Natural killer cell (primary cell): Measurements from ENCODE around the gene IPPK. TPM values are rescaled to one million over a fixed set of nuclear protein-coding genes. Genes with fewer than 3 reads are reported as not detected.

Experiments
- ATAC-seq, 3 donors: fragments of 150-1000 bp in 2 of 3; fragments of 200-7000 bp in 1 of 3; cut with Tn5 transposase; 1 replicate in 1 of 3; 2 replicates in 2 of 3; pipeline ENCODE4 v1.10.0; 2021; ENCODE audit warnings: mild to moderate bottlenecking in 2 of 3, moderate library complexity in 2 of 3
- DNase-seq, 2 donors: peaks; one replicate each; pipeline versions ENCODE4 v3.0.0 to v3.0.0-alpha.2; 2013 to 2021; ENCODE audit warnings: mixed read lengths in 1 of 2
- H3K27ac ChIP-seq: one replicate; pipeline ENCODE4 v1.5.1; 2013; ENCODE audit warnings: mild to moderate bottlenecking, low read length
- H3K27me3 ChIP-seq: one replicate; pipeline ENCODE4 v1.6.1; 2013; ENCODE audit warnings: low read length; ENCODE audit not compliant: control insufficient read depth, insufficient read depth
- H3K36me3 ChIP-seq: one replicate; pipeline ENCODE4 v1.6.1; 2013; ENCODE audit warnings: low read length; ENCODE audit not compliant: control insufficient read depth, insufficient read depth
- H3K4me1 ChIP-seq: one replicate; pipeline ENCODE4 v1.6.1; 2013; ENCODE audit warnings: low read length; ENCODE audit not compliant: control insufficient read depth, insufficient read depth
- H3K4me3 ChIP-seq: one replicate; pipeline ENCODE4 v1.5.1; 2013; ENCODE audit warnings: low read length
- H3K9me3 ChIP-seq: one replicate; pipeline ENCODE4 v1.6.1; 2013; ENCODE audit warnings: low read length; ENCODE audit not compliant: control insufficient read depth, insufficient read depth
- H3K27ac Mint-ChIP-seq, 2 donors: one replicate each; pipeline ENCODE4 v1.8.0; 2022; ENCODE audit warnings: mild to moderate bottlenecking in 2 of 2, mixed read lengths in 2 of 2, moderate library complexity in 1 of 2
- H3K27me3 Mint-ChIP-seq, 2 donors: one replicate each; pipeline ENCODE4 v1.8.0; 2022; ENCODE audit warnings: low read depth in 2 of 2, mixed read lengths in 2 of 2
- H3K36me3 Mint-ChIP-seq: one replicate; pipeline ENCODE4 v1.8.0; 2022; ENCODE audit warnings: mixed read lengths
- H3K4me1 Mint-ChIP-seq, 2 donors: one replicate each; pipeline ENCODE4 v1.8.0; 2022; ENCODE audit warnings: mixed read lengths in 2 of 2
- H3K4me3 Mint-ChIP-seq: one replicate; pipeline ENCODE4 v1.8.0; 2022; ENCODE audit warnings: mild to moderate bottlenecking, moderate library complexity, mixed read lengths
- H3K9me3 Mint-ChIP-seq, 2 donors: one replicate each; pipeline ENCODE4 v1.8.0; 2022; ENCODE audit warnings: mixed read lengths in 2 of 2
- CTCF ChIP-seq: fragments of 200-600 bp; IDR thresholded peaks from one replicate; pipeline ENCODE4 v1.8.0; 2022; ENCODE audit warnings: antibody characterized with exemption
- WGBS: methylation state at CpG from one replicate; pipeline ENCODE4 v1.1.7; 2013; ENCODE audit warnings: missing lambda C conversion rate; ENCODE audit not compliant: insufficient coverage; 5-methylcytosine and 5-hydroxymethylcytosine counted together
- intact Hi-C: fragments of 100-400 bp; cut with micrococcal nuclease; formaldehyde crosslinking; loops from one replicate; pipeline ENCODE4 v1.14.2; 2022
- total RNA-seq, 4 donors: library from RNA; stranded (reverse); fragments of 120-200 nt in 1 of 4; gene quantifications; one replicate each; pipeline versions ENCODE4 v1.2.3 to v1.2.4, GENCODE V29; 2013 to 2022

The IPPK gene
- total RNA-seq, 3 donors from 2014 or later (not counting 1 experiment from before 2014, with no cell fraction given), result 4.9 to 9.2 (median 6.7) TPM

GRCh38 chr9:92645041-92645440 lies 24.9 kb downstream of the IPPK start:
- Mint-ChIP-seq H3K4me1 (peaks cover 0 to 8% of the 10 kb centered on the region in 2 donors), H3K27me3 (no peaks in the 10 kb centered on the region), H3K4me3 (no peak overlapping the region), H3K9me3 (peaks cover 0 to 4% of the 10 kb centered on the region in 2 donors), H3K36me3 (peaks cover 37% of the 10 kb centered on the region), H3K27ac (no peak overlapping the region)
- DNase-seq (no peak), ATAC-seq (no peak)
- intact Hi-C loops, result no loop called here
- Histone ChIP-seq H3K27ac (no peak overlapping the region), H3K9me3 (no peaks in the 10 kb centered on the region), H3K36me3 (peaks cover 78% of the 10 kb centered on the region), H3K4me1 (no peaks in the 10 kb centered on the region), H3K4me3 (no peak overlapping the region), H3K27me3 (no peaks in the 10 kb centered on the region)
- 97% methylated on average over 4 of the region's 4 CpGs for WGBS
- TF ChIP-seq CTCF, result no peak

- no peaks in the 10 kb centered on the region for H3K27me3 ChIP-seq
- WGBS, result 97% methylated on average over 7 of the region's 7 CpGs
- Mint-ChIP-seq H3K9me3 (peaks cover 0 to 4% of the 10 kb centered on the region in 2 donors), H3K27ac (no peak overlapping the region), H3K4me3 (no peak overlapping the region), H3K36me3 (peaks cover 37% of the 10 kb centered on the region), H3K4me1 (peaks cover 0 to 8% of the 10 kb centered on the region in 2 donors), H3K27me3 (no peaks in the 10 kb centered on the region)
- H3K4me3 ChIP-seq, result no peak overlapping the region
- intact Hi-C loops, result no loop called here
- no peaks in the 10 kb centered on the region for H3K9me3 ChIP-seq
- H3K27ac ChIP-seq, result no peak overlapping the region
- no peak for TF ChIP-seq CTCF
- no peaks in the 10 kb centered on the region for H3K4me1 ChIP-seq
- ATAC-seq (no peak), DNase-seq (no peak)
- H3K36me3 ChIP-seq, result peaks cover 80% of the 10 kb centered on the region
These were observed 25.7 kb downstream of the IPPK start for GRCh38 chr9:92644278-92644677.

GRCh38 chr9:92642564-92642963 lies 27.4 kb downstream of the IPPK start:
- Histone ChIP-seq H3K27ac (no peak overlapping the region), H3K9me3 (no peaks in the 10 kb centered on the region), H3K36me3 (peaks cover 69% of the 10 kb centered on the region), H3K4me1 (no peaks in the 10 kb centered on the region), H3K27me3 (no peaks in the 10 kb centered on the region), H3K4me3 (no peak overlapping the region)
- Mint-ChIP-seq H3K27me3 (no peaks in the 10 kb centered on the region), H3K4me3 (no peak overlapping the region), H3K27ac (no peak overlapping the region), H3K36me3 (peaks cover 36% of the 10 kb centered on the region), H3K9me3 (peaks cover 0 to 4% of the 10 kb centered on the region in 2 donors), H3K4me1 (peaks cover 0 to 8% of the 10 kb centered on the region in 2 donors)
- ATAC-seq, result no peak
- no peak for DNase-seq
- WGBS, result 94% methylated on average over 7 of the region's 7 CpGs
- TF ChIP-seq CTCF, result no peak
- intact Hi-C loops, result no loop called here

- no peaks in the 10 kb centered on the region for H3K4me1 ChIP-seq
- no peaks in the 10 kb centered on the region for H3K9me3 ChIP-seq
- no peaks in the 10 kb centered on the region for H3K27me3 ChIP-seq
- Mint-ChIP-seq H3K4me3 (no peak overlapping the region), H3K9me3 (peaks cover 0 to 4% of the 10 kb centered on the region in 2 donors), H3K27ac (peak overlapping the region in 1 of 2 donors; percentile 61), H3K4me1 (peaks cover 0 to 3% of the 10 kb centered on the region in 2 donors), H3K36me3 (peaks cover 31% of the 10 kb centered on the region), H3K27me3 (no peaks in the 10 kb centered on the region)
- no peak for DNase-seq
- H3K36me3 ChIP-seq, result peaks cover 69% of the 10 kb centered on the region
- H3K4me3 ChIP-seq, result no peak overlapping the region
- no peak overlapping the region for H3K27ac ChIP-seq
- 94% methylated on average over 8 of the region's 8 CpGs for WGBS
- ATAC-seq, result no peak
- no peak for TF ChIP-seq CTCF
- intact Hi-C loops, result no loop called here
These were observed 27.9 kb downstream of the IPPK start for GRCh38 chr9:92642041-92642451.
